SK-N-MC (cell line): ENCODE measurements around the gene RAB40B.

ENCODE experiments used
- DNase-seq: peaks from one replicate; pipeline ENCODE4 v3.0.0-alpha.2; 2011; ENCODE audit warnings: low read depth, low spot score
- H3K27ac ChIP-seq: fragments of 200-600 bp; sonication (generic); 2 replicates; pipeline ENCODE4 v1.5.1; 2016; ENCODE audit warnings: mixed run types
- H3K36me3 ChIP-seq: fragments of 200-600 bp; sonication (generic); 2 replicates; pipeline ENCODE4 v1.6.1; 2017; ENCODE audit warnings: antibody characterized with exemption, low read length, mixed read lengths; ENCODE audit not compliant: insufficient read depth
- H3K4me3 ChIP-seq: fragments of 200-600 bp; sonication (generic); 2 replicates; pipeline ENCODE4 v1.5.1; 2016
- H3K9ac ChIP-seq: fragments of 200-600 bp; sonication (generic); 2 replicates; pipeline ENCODE4 v1.8.0; 2017; ENCODE audit warnings: mixed run types, mixed read lengths; ENCODE audit not compliant: insufficient read length
- H3K9me3 ChIP-seq: fragments of 200-600 bp; sonication (generic); 2 replicates; pipeline ENCODE4 v1.6.1; 2017; ENCODE audit warnings: low read depth, mild to moderate bottlenecking, antibody characterized with exemption, low read length, moderate library complexity, mixed read lengths
- EZH2 ChIP-seq: fragments of 200-600 bp; sonication (generic); IDR thresholded peaks from one replicate; pipeline ENCODE4 v1.6.1; 2017; ENCODE audit warnings: antibody characterized with exemption
- FOXP2 ChIP-seq: optimal IDR thresholded peaks from 2 replicates; pipeline ENCODE3; 2011; ENCODE audit warnings: mild to moderate bottlenecking, moderate library complexity; ENCODE audit not compliant: insufficient read depth; ENCODE audit errors: extremely low read length, control extremely low read depth
- POLR2AphosphoS5 ChIP-seq: IDR thresholded peaks from 2 replicates; pipeline ENCODE4 v1.6.1; 2012; ENCODE audit warnings: mild to moderate bottlenecking, low read depth, low read length, borderline replicate concordance

The RAB40B gene

GRCh38 chr17:82734987-82735866 lies 36.7 kb upstream of the RAB40B start, which contains the start of gene FN3K:
Gene FN3K, plus strand, starts transcription at chr17:82735615. Its CDS starts 22 bp downstream, at chr17:82735637.
- Histone ChIP-seq H3K27ac (no peak within 1 kb of the TSS), H3K36me3 (peaks cover 13% of the 10 kb centered on the region; the same call in 1 of the 2 replicates)
- no peak for DNase-seq

GRCh38 chr17:82732118-82732743 lies 33.7 kb upstream of the RAB40B start:
- H3K9me3 ChIP-seq: no peaks in the 10 kb centered on the region
- no peak overlapping the region for H3K4me3 ChIP-seq
- H3K36me3 ChIP-seq: peaks cover 12% of the 10 kb centered on the region; the same call in 1 of the 2 replicates
- no peak for TF ChIP-seq POLR2AphosphoS5
- TF ChIP-seq FOXP2: no peak
- no peak for TF ChIP-seq EZH2
- DNase-seq: no peak
- H3K27ac ChIP-seq: no peak overlapping the region
- H3K9ac ChIP-seq: no peak overlapping the region

More at GRCh38 chr17:82734987-82735866, 36.7 kb upstream of the RAB40B start, which contains the start of gene FN3K:
- H3K4me3 ChIP-seq: peak within 1 kb of the TSS; percentile 75
- H3K9ac ChIP-seq: peak within 1 kb of the TSS; percentile 57
- H3K9me3 ChIP-seq: no peaks in the 10 kb centered on the region
- TF ChIP-seq POLR2AphosphoS5: peak; percentile 34; the same call in 1 of the 2 replicates
- no peak for TF ChIP-seq FOXP2
- no peak for TF ChIP-seq EZH2

DNA sequence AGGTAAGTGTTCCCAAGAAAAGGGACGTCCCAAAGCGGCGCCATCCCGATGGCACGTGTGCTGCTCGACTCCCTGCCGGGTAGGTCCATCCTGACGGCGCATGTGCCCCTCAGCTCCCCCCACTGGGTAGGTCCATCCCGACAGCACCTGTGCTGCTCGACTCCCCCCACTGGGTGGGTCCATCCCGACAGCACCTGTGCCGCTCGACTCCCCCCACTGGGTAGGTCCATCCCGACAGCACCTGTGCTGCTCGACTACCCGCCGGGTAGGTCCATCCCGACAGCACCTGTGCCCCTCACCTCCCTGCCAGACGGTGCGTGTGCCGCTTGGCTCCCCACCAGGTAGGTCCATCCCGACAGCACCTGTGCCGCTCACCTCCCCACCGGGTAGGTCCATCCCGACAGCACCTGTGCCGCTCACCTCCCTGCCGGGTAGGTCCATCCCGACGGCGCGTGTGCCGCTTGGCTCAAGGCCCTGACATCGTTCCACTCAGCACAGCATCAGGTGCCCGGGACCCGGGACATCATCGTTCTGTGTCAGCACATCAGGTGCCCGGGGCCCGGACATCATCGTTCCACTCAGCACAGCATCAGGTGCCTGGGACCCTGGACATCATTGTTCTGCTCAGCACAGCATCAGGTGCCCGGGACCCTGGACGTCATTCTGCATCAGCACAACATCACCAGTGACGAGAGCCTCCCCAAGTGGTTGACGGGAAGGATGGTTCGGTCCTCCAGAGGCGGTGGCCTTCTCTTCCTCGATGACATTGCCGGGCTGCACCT lies 31.2 kb upstream of the RAB40B start:
- H3K9me3 ChIP-seq: no peaks in the 10 kb centered on the region
- H3K4me3 ChIP-seq: no peak overlapping the region
- TF ChIP-seq FOXP2 (no peak), EZH2 (no peak), POLR2AphosphoS5 (no peak)
- peaks cover 14% of the 10 kb centered on the region; the same call in 1 of the 2 replicates for H3K36me3 ChIP-seq
- H3K27ac ChIP-seq: no peak overlapping the region
- H3K9ac ChIP-seq: no peak overlapping the region
- no peak for DNase-seq

- TF ChIP-seq EZH2 (no peak), FOXP2 (no peak), POLR2AphosphoS5 (no peak)
- H3K36me3 ChIP-seq: peaks cover 10% of the 10 kb centered on the region; the same call in 1 of the 2 replicates
- H3K27ac ChIP-seq: no peak overlapping the region
- DNase-seq: no peak
- no peaks in the 10 kb centered on the region for H3K9me3 ChIP-seq
- no peak overlapping the region for H3K4me3 ChIP-seq
- H3K9ac ChIP-seq: no peak overlapping the region
These were observed 27.9 kb upstream of the RAB40B start for GRCh38 chr17:82726427-82726826.

GRCh38 chr17:82723169-82723807 lies 24.8 kb upstream of the RAB40B start:
- no peak overlapping the region for H3K27ac ChIP-seq
- H3K36me3 ChIP-seq: peaks cover 16% of the 10 kb centered on the region; the same call in 1 of the 2 replicates
- H3K9me3 ChIP-seq: no peaks in the 10 kb centered on the region
- no peak overlapping the region for H3K4me3 ChIP-seq
- TF ChIP-seq FOXP2 (no peak), POLR2AphosphoS5 (no peak), EZH2 (no peak)
- H3K9ac ChIP-seq: no peak overlapping the region
- DNase-seq: no peak

GRCh38 chr17:82722341-82723013 lies 24.0 kb upstream of the RAB40B start:
- no peak for TF ChIP-seq FOXP2
- TF ChIP-seq EZH2: no peak
- TF ChIP-seq POLR2AphosphoS5: no peak
- H3K27ac ChIP-seq: no peak overlapping the region
- H3K9ac ChIP-seq: no peak overlapping the region
- peaks cover 14% of the 10 kb centered on the region; the same call in 1 of the 2 replicates for H3K36me3 ChIP-seq
- no peak overlapping the region for H3K4me3 ChIP-seq
- DNase-seq: no peak
- no peaks in the 10 kb centered on the region for H3K9me3 ChIP-seq

GRCh38 chr17:82720204-82720603 lies 21.7 kb upstream of the RAB40B start:
- H3K4me3 ChIP-seq: no peak overlapping the region
- H3K36me3 ChIP-seq: peaks cover 10% of the 10 kb centered on the region; the same call in 1 of the 2 replicates
- no peak overlapping the region for H3K9ac ChIP-seq
- no peak overlapping the region for H3K27ac ChIP-seq
- TF ChIP-seq POLR2AphosphoS5 (no peak), EZH2 (no peak), FOXP2 (no peak)
- H3K9me3 ChIP-seq: no peaks in the 10 kb centered on the region
- DNase-seq: no peak
